HG03060 (cell line): ENCODE data around the gene HIGD1A.

Experiments
- ATAC-seq: cut with Tn5 transposase; IDR thresholded peaks from one replicate; pipeline ENCODE4 v1.9.1; 2021; ENCODE audit warnings: low read depth, moderate number of reproducible peaks; ENCODE audit not compliant: unreplicated experiment

HIGD1A gene

DNA sequence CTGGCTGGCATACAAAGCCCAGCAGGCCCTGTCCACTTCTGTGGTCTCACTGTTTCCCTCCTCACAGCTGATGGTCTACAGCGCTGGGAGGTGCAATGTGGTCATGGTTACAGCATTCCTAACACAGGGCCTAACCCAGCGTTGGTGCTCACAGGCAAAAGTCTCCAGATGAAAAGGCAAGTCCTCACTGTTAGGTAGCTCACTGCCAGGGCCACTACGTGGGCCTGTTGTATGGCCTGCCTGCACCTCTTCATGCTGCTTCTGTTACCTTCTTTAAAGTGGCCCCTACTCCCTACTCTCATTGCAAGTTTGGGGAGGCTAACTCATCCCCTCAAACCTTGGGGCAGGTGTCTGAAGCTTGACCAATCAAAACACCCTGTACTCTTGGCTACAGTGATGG is 62.5 kb downstream of the HIGD1A start:
- ATAC-seq = no peak

DNA sequence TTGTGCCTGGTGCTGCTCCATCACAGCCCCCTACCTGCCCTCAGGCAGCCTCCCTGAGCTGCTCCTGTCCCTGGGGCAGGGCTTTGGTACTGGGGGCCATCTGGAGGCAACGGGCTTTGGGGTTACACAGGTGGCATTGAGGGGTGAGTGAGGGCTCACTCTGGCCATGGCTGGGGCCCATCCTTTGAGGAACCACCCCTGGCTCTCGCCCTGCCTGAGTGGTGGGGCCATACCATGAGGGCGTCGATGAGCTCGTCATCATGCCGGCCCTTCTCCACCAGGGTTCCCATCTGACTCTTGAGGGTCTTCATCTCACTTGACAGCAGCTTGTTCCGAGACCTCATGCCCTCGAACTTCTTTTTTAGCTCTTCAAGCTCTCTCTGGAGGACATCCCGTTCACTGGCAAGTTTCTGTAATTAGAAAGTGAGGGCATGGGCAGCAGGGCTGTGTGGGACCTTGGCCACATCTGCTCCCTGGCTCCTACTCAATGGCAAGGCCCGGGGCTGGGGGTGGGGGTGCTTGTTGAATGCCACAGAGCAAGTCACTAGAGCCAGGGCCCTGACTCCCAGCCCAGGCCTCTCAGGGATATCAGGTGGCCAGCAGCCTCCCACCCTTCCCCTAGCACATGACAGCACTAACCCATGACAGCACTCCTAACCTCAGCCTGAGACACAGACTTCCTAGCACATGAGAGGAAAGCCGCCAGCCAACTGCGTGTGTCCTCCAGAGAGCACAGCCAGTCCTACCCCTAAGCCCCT is 64.7 kb downstream of the HIGD1A start:
- no peak for ATAC-seq

DNA sequence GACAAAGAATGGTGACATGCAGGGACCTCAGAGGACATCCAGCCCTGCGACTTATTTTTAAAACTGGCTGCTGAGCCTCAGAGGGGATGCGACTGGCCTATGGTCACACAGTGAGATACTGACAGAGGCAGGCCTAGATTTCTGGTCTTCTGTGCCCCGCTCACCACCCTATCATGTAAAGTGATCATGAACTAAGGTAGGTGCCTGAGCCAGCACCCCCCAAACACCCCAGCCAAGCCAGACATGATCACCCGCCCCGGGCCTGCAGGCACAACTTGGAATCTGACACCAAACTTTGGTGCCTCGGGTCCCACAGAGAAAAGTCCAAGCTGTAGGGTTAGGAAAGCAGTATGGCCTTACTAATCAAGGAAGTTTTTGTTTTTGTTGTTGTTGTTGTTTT is 67.8 kb downstream of the HIGD1A start:
- ATAC-seq = no peak

DNA sequence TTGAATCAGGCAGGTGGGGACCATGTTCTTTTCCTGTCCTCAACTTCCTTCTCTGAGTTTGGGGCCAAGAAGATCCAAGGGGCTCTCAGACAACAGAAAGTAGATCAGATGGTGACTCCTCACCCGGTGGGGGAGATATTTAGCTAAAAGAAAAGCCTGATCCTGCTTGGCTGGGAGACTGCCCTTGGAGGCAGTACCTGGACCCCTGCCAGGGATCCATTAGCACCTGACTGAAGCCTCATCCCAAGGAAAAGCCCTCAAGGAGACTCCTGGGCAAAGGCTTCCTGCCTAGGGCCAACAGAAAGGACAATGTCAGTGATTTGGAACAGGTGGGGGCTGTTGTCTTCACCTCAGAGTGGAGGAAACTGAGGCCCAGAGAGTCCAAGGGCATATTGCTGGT is 68.2 kb downstream of the HIGD1A start:
- ATAC-seq = no peak

DNA sequence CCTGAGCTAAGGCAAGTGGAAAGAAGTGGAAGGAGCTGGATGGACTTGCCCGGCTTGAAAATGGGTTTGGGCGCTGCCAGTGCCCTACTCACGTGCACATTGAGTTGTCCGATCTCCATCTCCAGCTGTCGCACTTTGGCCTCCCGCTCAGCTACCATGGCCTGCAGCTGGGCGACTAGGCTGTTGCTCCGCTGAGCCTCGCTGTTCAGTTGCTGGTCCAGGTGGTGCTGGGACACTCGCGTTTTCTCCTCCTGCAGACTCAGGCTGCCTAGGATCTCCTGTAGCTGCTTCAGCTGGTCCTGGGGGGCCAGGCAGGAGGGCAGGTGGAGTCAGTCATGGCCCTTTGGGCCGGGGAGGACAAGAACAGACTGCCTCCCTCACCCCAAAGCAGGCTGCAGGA is 68.7 kb downstream of the HIGD1A start:
- no peak for ATAC-seq

DNA sequence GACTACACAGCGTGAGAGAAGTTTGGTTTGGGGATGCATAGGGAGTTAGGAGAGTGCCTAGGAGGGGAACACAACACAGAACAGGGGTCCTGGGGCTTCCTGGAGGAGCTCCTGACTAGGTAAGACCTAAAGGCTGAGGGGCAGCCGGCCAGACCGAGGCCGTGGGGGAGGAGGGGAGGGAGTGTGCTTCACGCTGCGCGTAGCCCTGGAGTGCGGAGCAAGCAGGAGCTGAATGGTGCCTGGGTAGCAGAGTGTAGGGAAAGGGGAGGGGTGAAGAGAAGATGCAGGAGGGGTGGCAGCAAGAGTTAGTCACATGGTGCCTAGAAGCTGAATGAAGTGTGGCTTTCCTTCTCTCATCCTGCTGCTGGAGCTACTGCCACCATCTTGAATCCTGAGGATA is 69.3 kb downstream of the HIGD1A start:
- no peak for ATAC-seq

DNA sequence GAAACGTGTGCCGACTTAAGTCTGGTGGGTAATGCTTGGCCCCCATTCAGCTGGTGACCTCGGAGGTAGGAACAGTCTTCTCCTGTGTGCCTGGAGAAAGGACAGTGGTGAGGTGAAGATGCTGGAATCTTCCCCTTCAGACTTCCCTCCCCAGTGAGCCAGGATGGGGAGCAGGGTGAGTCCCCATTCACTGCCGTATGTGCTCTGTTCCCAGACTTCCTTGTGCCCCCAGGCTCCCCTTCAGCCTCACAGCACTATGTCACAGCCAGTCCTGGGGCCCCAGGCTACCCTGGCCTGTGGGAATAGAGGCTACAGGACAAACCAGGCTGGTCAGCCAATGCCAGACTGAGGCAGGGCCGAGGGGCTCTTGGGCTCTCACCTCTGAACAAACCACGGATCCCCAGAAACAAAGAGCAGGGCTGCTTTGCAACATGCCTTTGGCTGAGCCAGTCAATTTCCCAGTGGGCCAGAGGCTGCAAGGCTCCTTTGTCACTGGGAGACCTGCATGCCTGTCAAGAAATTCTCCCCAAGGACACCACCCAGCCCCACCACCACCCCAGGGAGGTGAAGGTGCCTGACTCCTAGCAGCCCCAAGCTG is 69.9 kb downstream of the HIGD1A start:
- no peak for ATAC-seq

DNA sequence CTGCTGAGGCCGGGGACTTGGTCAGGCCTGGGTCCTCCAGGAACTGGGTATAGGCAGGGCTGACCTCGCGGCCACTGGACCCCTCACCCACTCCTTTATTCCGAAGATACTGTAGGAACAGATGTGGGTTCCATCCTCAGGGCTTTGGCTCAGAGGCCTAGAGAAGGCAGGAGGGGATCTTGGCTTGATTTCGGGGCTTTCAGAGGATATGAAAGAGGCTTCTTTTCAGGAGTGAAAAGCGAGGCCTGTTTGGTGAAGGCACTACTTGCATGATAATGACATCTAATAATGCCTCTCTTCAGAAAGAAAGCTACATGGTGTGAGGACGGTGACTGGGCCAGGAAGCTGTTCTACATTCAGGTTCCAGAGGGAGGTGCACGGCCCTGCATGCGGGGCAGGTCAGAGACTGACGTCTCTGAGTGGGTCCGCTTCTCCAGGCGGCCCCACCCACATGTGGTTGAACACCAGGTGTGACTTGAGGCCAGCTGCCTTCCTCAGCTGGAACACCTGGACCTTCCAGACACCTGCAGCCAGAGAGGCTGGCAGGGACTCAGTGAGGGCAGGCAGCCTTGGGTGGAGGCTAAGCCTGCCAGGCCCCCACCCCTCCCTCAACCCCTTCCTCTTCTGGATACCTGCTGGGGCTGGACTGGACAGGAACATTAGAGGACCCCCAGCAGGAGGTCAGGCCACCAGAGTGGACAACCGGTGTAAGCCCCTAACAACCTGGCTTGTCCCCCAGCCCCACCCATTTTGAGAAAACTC is 70.6 kb downstream of the HIGD1A start:
- ATAC-seq = no peak
